22Rv1 (cell line): ENCODE data around the gene ZNF382.

ENCODE experiments used
- H3K27ac ChIP-seq: fragments of 450-650 bp; 2 replicates; pipeline ENCODE4 v1.5.1; 2017
- CTCF ChIP-seq: fragments of 450-650 bp; IDR thresholded peaks from 2 replicates; pipeline ENCODE4 v1.5.1; 2017; ENCODE audit warnings: mild to moderate bottlenecking
- ZFX ChIP-seq: fragments of 450-650 bp; IDR thresholded peaks from 2 replicates; pipeline ENCODE4 v1.6.1; 2017; ENCODE audit warnings: antibody characterized with exemption, borderline replicate concordance

ZNF382 gene

GRCh38 chr19:36679455-36679854 is 74.3 kb downstream of the ZNF382 start:
- TF ChIP-seq ZFX: no peak
- TF ChIP-seq CTCF: no peak
- no peak overlapping the region for H3K27ac ChIP-seq
